ENCODE measurements around the gene TDP1.

DNA sequence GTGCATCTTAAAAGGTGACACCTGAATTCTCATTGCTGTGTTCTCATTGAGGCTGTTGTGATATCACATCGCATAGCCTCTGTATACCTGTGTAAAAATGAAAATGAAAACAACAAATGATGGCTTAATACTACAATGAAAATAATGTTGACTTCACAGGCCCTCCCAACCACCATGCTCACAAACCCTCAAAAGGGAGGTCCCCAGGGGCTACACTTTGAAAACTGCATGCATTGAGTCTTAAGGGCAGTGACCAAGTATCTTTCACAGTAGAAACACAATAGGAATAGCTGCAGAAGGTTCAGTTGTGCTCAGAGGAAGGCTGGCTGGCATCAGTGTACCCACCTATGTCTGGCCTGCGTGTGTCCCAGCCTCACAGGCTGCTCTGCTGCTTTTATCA, 78.4 kb downstream of the TDP1 start:
- TF ChIP-seq, protein P1, sequence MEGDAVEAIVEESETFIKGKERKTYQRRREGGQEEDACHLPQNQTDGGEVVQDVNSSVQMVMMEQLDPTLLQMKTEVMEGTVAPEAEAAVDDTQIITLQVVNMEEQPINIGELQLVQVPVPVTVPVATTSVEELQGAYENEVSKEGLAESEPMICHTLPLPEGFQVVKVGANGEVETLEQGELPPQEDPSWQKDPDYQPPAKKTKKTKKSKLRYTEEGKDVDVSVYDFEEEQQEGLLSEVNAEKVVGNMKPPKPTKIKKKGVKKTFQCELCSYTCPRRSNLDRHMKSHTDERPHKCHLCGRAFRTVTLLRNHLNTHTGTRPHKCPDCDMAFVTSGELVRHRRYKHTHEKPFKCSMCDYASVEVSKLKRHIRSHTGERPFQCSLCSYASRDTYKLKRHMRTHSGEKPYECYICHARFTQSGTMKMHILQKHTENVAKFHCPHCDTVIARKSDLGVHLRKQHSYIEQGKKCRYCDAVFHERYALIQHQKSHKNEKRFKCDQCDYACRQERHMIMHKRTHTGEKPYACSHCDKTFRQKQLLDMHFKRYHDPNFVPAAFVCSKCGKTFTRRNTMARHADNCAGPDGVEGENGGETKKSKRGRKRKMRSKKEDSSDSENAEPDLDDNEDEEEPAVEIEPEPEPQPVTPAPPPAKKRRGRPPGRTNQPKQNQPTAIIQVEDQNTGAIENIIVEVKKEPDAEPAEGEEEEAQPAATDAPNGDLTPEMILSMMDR (conservative IDR thresholded peaks at IDR 0.05; ENCODE audit: low read depth in 2 of 2) = no peak
- no peak for TF ChIP-seq EZH2phosphoT487 (IDR thresholded peaks at IDR 0.05; ENCODE audit: unreplicated experiment)
- no peak for TF ChIP-seq EZH2 (IDR thresholded peaks at IDR 0.05; ENCODE audit: low read depth, unreplicated experiment)
- no peak for TF ChIP-seq POLR2AphosphoS5 (IDR thresholded peaks at IDR 0.05; ENCODE audit: low read depth)
- TF ChIP-seq CREB1 (CRISPR knock-in tag; IDR thresholded peaks at IDR 0.05; ENCODE audit: low read depth) = no peak
- TF ChIP-seq JUNB (IDR thresholded peaks at IDR 0.05; ENCODE audit: unreplicated experiment) = no peak
- TF ChIP-seq, protein P2, sequence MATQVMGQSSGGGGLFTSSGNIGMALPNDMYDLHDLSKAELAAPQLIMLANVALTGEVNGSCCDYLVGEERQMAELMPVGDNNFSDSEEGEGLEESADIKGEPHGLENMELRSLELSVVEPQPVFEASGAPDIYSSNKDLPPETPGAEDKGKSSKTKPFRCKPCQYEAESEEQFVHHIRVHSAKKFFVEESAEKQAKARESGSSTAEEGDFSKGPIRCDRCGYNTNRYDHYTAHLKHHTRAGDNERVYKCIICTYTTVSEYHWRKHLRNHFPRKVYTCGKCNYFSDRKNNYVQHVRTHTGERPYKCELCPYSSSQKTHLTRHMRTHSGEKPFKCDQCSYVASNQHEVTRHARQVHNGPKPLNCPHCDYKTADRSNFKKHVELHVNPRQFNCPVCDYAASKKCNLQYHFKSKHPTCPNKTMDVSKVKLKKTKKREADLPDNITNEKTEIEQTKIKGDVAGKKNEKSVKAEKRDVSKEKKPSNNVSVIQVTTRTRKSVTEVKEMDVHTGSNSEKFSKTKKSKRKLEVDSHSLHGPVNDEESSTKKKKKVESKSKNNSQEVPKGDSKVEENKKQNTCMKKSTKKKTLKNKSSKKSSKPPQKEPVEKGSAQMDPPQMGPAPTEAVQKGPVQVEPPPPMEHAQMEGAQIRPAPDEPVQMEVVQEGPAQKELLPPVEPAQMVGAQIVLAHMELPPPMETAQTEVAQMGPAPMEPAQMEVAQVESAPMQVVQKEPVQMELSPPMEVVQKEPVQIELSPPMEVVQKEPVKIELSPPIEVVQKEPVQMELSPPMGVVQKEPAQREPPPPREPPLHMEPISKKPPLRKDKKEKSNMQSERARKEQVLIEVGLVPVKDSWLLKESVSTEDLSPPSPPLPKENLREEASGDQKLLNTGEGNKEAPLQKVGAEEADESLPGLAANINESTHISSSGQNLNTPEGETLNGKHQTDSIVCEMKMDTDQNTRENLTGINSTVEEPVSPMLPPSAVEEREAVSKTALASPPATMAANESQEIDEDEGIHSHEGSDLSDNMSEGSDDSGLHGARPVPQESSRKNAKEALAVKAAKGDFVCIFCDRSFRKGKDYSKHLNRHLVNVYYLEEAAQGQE (IDR thresholded peaks at IDR 0.05; ENCODE audit: unreplicated experiment) = no peak
- TF ChIP-seq, protein P3, sequence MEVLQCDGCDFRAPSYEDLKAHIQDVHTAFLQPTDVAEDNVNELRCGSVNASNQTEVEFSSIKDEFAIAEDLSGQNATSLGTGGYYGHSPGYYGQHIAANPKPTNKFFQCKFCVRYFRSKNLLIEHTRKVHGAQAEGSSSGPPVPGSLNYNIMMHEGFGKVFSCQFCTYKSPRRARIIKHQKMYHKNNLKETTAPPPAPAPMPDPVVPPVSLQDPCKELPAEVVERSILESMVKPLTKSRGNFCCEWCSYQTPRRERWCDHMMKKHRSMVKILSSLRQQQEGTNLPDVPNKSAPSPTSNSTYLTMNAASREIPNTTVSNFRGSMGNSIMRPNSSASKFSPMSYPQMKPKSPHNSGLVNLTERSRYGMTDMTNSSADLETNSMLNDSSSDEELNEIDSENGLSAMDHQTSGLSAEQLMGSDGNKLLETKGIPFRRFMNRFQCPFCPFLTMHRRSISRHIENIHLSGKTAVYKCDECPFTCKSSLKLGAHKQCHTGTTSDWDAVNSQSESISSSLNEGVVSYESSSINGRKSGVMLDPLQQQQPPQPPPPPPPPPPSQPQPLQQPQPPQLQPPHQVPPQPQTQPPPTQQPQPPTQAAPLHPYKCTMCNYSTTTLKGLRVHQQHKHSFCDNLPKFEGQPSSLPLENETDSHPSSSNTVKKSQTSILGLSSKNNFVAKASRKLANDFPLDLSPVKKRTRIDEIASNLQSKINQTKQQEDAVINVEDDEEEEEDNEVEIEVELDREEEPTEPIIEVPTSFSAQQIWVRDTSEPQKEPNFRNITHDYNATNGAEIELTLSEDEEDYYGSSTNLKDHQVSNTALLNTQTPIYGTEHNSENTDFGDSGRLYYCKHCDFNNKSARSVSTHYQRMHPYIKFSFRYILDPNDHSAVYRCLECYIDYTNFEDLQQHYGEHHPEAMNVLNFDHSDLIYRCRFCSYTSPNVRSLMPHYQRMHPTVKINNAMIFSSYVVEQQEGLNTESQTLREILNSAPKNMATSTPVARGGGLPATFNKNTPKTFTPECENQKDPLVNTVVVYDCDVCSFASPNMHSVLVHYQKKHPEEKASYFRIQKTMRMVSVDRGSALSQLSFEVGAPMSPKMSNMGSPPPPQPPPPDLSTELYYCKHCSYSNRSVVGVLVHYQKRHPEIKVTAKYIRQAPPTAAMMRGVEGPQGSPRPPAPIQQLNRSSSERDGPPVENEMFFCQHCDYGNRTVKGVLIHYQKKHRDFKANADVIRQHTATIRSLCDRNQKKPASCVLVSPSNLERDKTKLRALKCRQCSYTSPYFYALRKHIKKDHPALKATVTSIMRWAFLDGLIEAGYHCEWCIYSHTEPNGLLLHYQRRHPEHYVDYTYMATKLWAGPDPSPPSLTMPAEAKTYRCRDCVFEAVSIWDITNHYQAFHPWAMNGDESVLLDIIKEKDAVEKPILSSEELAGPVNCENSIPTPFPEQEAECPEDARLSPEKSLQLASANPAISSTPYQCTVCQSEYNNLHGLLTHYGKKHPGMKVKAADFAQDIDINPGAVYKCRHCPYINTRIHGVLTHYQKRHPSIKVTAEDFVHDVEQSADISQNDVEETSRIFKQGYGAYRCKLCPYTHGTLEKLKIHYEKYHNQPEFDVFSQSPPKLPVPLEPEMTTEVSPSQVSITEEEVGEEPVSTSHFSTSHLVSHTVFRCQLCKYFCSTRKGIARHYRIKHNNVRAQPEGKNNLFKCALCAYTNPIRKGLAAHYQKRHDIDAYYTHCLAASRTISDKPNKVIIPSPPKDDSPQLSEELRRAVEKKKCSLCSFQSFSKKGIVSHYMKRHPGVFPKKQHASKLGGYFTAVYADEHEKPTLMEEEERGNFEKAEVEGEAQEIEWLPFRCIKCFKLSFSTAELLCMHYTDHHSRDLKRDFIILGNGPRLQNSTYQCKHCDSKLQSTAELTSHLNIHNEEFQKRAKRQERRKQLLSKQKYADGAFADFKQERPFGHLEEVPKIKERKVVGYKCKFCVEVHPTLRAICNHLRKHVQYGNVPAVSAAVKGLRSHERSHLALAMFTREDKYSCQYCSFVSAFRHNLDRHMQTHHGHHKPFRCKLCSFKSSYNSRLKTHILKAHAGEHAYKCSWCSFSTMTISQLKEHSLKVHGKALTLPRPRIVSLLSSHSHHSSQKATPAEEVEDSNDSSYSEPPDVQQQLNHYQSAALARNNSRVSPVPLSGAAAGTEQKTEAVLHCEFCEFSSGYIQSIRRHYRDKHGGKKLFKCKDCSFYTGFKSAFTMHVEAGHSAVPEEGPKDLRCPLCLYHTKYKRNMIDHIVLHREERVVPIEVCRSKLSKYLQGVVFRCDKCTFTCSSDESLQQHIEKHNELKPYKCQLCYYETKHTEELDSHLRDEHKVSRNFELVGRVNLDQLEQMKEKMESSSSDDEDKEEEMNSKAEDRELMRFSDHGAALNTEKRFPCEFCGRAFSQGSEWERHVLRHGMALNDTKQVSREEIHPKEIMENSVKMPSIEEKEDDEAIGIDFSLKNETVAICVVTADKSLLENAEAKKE (CRISPR knock-in tag; IDR thresholded peaks at IDR 0.05) = no peak
- no peak for TF ChIP-seq STAT1 (IDR thresholded peaks at IDR 0.05; ENCODE audit: unreplicated experiment)
- no peak for TF ChIP-seq ZNF114 (CRISPR knock-in tag; IDR thresholded peaks at IDR 0.05)
- TF ChIP-seq, protein P4, sequence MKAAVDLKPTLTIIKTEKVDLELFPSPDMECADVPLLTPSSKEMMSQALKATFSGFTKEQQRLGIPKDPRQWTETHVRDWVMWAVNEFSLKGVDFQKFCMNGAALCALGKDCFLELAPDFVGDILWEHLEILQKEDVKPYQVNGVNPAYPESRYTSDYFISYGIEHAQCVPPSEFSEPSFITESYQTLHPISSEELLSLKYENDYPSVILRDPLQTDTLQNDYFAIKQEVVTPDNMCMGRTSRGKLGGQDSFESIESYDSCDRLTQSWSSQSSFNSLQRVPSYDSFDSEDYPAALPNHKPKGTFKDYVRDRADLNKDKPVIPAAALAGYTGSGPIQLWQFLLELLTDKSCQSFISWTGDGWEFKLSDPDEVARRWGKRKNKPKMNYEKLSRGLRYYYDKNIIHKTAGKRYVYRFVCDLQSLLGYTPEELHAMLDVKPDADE (IDR thresholded peaks at IDR 0.05) = no peak
